GM23338 (cell line): Measurements from ENCODE around the gene PYY. TPM values are rescaled to one million over a fixed set of nuclear protein-coding genes. Genes with fewer than 3 reads are reported as not detected.

ENCODE experiments used
- ATAC-seq: fragments of 200-7000 bp; cut with Tn5 transposase; 3 replicates; pipeline ENCODE4 v1.9.1; 2020
- DNase-seq: peaks from one replicate; pipeline ENCODE4 v3.0.0-alpha.2; 2015; ENCODE audit warnings: low spot score
- H2AFZ ChIP-seq: fragments of 200-600 bp; sonication (generic); 2 replicates; pipeline ENCODE4 v1.8.0; 2016; ENCODE audit warnings: antibody characterized with exemption, mild to moderate bottlenecking, moderate library complexity
- H3F3A ChIP-seq: fragments of 200-600 bp; sonication (generic); replicated peaks from 2 replicates; pipeline ENCODE4 v1.8.0; 2017; ENCODE audit warnings: antibody characterized with exemption, mixed run types, low read depth
- H3K27ac ChIP-seq: fragments of 200-600 bp; sonication (generic); 2 replicates; pipeline ENCODE4 v1.6.1; 2016; ENCODE audit warnings: low read depth
- H3K27me3 ChIP-seq: fragments of 200-600 bp; sonication (generic); 2 replicates; pipeline ENCODE4 v1.8.0; 2016; ENCODE audit warnings: mild to moderate bottlenecking, mixed run types, moderate library complexity; ENCODE audit not compliant: insufficient read depth
- H3K36me3 ChIP-seq: fragments of 200-600 bp; sonication (generic); 2 replicates; pipeline ENCODE4 v1.8.0; 2016; ENCODE audit warnings: mild to moderate bottlenecking; ENCODE audit not compliant: insufficient read depth
- H3K4me1 ChIP-seq: fragments of 200-600 bp; sonication (generic); 2 replicates; pipeline ENCODE4 v1.8.0; 2016; ENCODE audit warnings: mild to moderate bottlenecking, moderate library complexity; ENCODE audit not compliant: insufficient read depth
- H3K4me2 ChIP-seq: fragments of 200-600 bp; sonication (generic); 2 replicates; pipeline ENCODE4 v1.7.1; 2017; ENCODE audit warnings: mixed run types
- H3K4me3 ChIP-seq: fragments of 200-600 bp; sonication (generic); 2 replicates; pipeline ENCODE4 v1.6.1; 2016; ENCODE audit warnings: mixed run types
- H3K79me2 ChIP-seq: fragments of 200-600 bp; sonication (generic); replicated peaks from 2 replicates; pipeline ENCODE4 v1.8.0; 2017; ENCODE audit warnings: mild to moderate bottlenecking; ENCODE audit not compliant: insufficient read depth
- H3K9me2 ChIP-seq: fragments of 200-600 bp; sonication (generic); 2 replicates; pipeline ENCODE4 v1.8.0; 2017; ENCODE audit not compliant: insufficient read depth
- H4K20me1 ChIP-seq: fragments of 200-600 bp; sonication (generic); replicated peaks from 2 replicates; pipeline ENCODE4 v1.8.0; 2017; ENCODE audit warnings: mild to moderate bottlenecking; ENCODE audit not compliant: insufficient read depth
- H3K27ac Mint-ChIP-seq: 2 replicates; pipeline ENCODE4 v1.8.0; 2020; ENCODE audit warnings: inconsistent platforms, mild to moderate bottlenecking, moderate library complexity, mixed read lengths
- H3K27me3 Mint-ChIP-seq: 3 replicates; pipeline ENCODE4 v1.8.0; 2022; ENCODE audit warnings: low read depth, mild to moderate bottlenecking, moderate library complexity, mixed read lengths, inconsistent platforms; ENCODE audit not compliant: insufficient read depth, poor library complexity
- H3K36me3 Mint-ChIP-seq: 3 replicates; pipeline ENCODE4 v1.8.0; 2021; ENCODE audit warnings: low read depth, mild to moderate bottlenecking, inconsistent platforms, moderate library complexity, mixed read lengths
- H3K4me1 Mint-ChIP-seq: 3 replicates; pipeline ENCODE4 v1.8.0; 2020; ENCODE audit warnings: mild to moderate bottlenecking, inconsistent platforms, mixed read lengths
- H3K4me3 Mint-ChIP-seq: 3 replicates; pipeline ENCODE4 v1.8.0; 2021; ENCODE audit warnings: moderate library complexity, mild to moderate bottlenecking, inconsistent platforms, mixed read lengths
- H3K9me3 Mint-ChIP-seq: 3 replicates; pipeline ENCODE4 v1.8.0; 2020; ENCODE audit warnings: moderate library complexity, mild to moderate bottlenecking, inconsistent platforms, mixed read lengths
- CREB1 ChIP-seq: fragments of 250-450 bp; sonication (Bioruptor Pico); IDR thresholded peaks from 2 replicates; pipeline ENCODE4 v1.5.0; 2020; ENCODE audit warnings: low read depth, mild to moderate bottlenecking, moderate library complexity
- EZH2 ChIP-seq: fragments of 200-600 bp; sonication (generic); IDR thresholded peaks from one replicate; pipeline ENCODE4 v1.8.0; 2017; ENCODE audit warnings: antibody characterized with exemption, mild to moderate bottlenecking, low read depth; ENCODE audit not compliant: unreplicated experiment
- EZH2phosphoT487 ChIP-seq: fragments of 200-600 bp; sonication (generic); IDR thresholded peaks from one replicate; pipeline ENCODE4 v1.8.1; 2018; ENCODE audit warnings: antibody characterized with exemption; ENCODE audit not compliant: unreplicated experiment
- JUNB ChIP-seq: IDR thresholded peaks from one replicate; pipeline ENCODE4 v1.6.1; 2016; ENCODE audit warnings: antibody characterized with exemption; ENCODE audit not compliant: unreplicated experiment
- NANOG ChIP-seq: IDR thresholded peaks from 2 replicates; pipeline ENCODE4 v1.6.1; 2016; ENCODE audit warnings: antibody characterized with exemption, borderline replicate concordance
- POLR2AphosphoS5 ChIP-seq: IDR thresholded peaks from 2 replicates; pipeline ENCODE4 v1.6.1; 2016; ENCODE audit warnings: antibody characterized with exemption, low read depth
- ZNF114 ChIP-seq: fragments of 250-450 bp; sonication (Bioruptor Pico); IDR thresholded peaks from 2 replicates; pipeline ENCODE4 v1.5.0; 2020; ENCODE audit warnings: mild to moderate bottlenecking, moderate library complexity
- ZNF331 ChIP-seq: fragments of 250-450 bp; sonication (Bioruptor Pico); IDR thresholded peaks from 2 replicates; pipeline ENCODE4 v1.5.0; 2020; ENCODE audit warnings: low read depth, mild to moderate bottlenecking, moderate library complexity
- polyA plus RNA-seq: library from polyadenylated mRNA; unstranded; fragments of >200 nt; fragmentation: Nextera tagmentation; extraction: Ambion mirVana; gene quantifications from 2 replicates; pipeline ENCODE4 v1.2.1, GENCODE V29; 2016
- total RNA-seq: library from RNA; depleted of rRNA; stranded (reverse); fragments of >200 nt; shearing (Covaris generic); gene quantifications from 2 replicates; pipeline ENCODE4 v1.2.3, GENCODE V29; 2014
- TF ChIP-seq, protein P1 (sequence below): IDR thresholded peaks from 2 replicates; pipeline ENCODE4 v1.6.1; 2016; ENCODE audit warnings: antibody characterized with exemption
- TF ChIP-seq, protein P2 (sequence below): IDR thresholded peaks from one replicate; pipeline ENCODE4 v1.6.1; 2018; ENCODE audit warnings: antibody characterized with exemption; ENCODE audit not compliant: unreplicated experiment
- TF ChIP-seq, protein P3 (sequence below): fragments of 250-450 bp; sonication (Bioruptor Pico); IDR thresholded peaks from 2 replicates; pipeline ENCODE4 v1.5.0; 2020; ENCODE audit warnings: mild to moderate bottlenecking, moderate library complexity

Gene PYY
- total and polyA plus RNA-seq, 2 experiments from 2014 or later, result 0.56 to 8.5 TPM

DNA sequence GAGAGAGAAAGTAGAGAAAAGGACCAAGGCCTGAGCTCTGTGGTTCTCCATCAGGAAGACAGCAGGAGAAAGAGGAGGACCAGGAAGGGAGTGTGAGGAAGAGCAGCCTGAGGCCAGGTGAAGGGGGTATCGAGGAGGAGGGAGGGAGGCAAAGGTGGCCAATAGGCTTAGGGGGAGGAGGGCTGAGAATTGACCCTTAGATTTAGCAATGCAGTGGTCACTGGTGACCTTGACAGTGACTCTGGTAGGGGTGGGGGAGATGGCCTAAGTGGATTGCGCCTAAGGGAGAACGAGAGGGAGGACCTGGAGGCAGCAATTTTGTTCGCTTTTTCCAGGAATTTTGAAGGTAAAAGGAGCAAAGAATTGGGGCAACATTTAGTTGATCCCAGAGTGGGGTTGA lies 45.3 kb upstream of the PYY start:
- H3K27ac Mint-ChIP-seq, result no peak overlapping the region
- H3F3A ChIP-seq, result no peaks in the 10 kb centered on the region
- no peak overlapping the region for H3K4me3 ChIP-seq
- H3K4me1 Mint-ChIP-seq, result peaks cover 3% of the 10 kb centered on the region
- H3K4me2 ChIP-seq, result no peak overlapping the region
- H3K27ac ChIP-seq, result no peak overlapping the region
- no peak for ATAC-seq
- no peaks in the 10 kb centered on the region for H3K36me3 Mint-ChIP-seq
- no peaks in the 10 kb centered on the region for H3K9me2 ChIP-seq
- H3K36me3 ChIP-seq, result no peaks in the 10 kb centered on the region
- DNase-seq, result no peak
- peaks cover 16% of the 10 kb centered on the region for H3K27me3 Mint-ChIP-seq
- H3K79me2 ChIP-seq, result no peaks in the 10 kb centered on the region
- H4K20me1 ChIP-seq, result no peaks in the 10 kb centered on the region
- no peak overlapping the region for H3K4me3 Mint-ChIP-seq
- peaks cover 22% of the 10 kb centered on the region for H3K27me3 ChIP-seq
- TF ChIP-seq EZH2phosphoT487, result no peak
- no peak for TF ChIP-seq EZH2
- no peak for TF ChIP-seq CREB1
- TF ChIP-seq NANOG, result no peak
- TF ChIP-seq, protein P1, sequence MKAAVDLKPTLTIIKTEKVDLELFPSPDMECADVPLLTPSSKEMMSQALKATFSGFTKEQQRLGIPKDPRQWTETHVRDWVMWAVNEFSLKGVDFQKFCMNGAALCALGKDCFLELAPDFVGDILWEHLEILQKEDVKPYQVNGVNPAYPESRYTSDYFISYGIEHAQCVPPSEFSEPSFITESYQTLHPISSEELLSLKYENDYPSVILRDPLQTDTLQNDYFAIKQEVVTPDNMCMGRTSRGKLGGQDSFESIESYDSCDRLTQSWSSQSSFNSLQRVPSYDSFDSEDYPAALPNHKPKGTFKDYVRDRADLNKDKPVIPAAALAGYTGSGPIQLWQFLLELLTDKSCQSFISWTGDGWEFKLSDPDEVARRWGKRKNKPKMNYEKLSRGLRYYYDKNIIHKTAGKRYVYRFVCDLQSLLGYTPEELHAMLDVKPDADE, result no peak
- no peak for TF ChIP-seq ZNF114 (CRISPR knock-in tag)
- H3K4me1 ChIP-seq, result peaks cover 3% of the 10 kb centered on the region
- H2AFZ ChIP-seq, result no peak overlapping the region
- H3K9me3 Mint-ChIP-seq, result no peaks in the 10 kb centered on the region

DNA sequence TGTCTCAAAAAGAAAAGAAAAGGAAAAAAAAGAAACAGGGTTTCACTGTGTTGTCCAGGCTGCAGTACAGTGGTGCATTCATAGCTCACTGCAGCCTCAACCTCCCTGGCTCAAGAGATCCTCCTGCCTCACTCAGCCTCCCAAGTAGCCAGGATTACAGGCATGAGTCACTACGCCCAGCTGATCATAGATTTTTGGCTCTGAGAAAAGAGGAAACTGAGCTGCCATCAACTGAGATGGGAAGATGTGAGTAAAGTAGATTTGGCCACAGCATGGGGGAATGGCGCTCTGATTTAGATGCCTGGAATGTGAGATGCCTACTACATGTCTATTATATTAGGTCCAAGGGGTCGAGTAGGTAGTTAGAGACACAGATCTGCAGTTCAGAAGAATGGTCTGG lies 44.8 kb upstream of the PYY start:
- Histone ChIP-seq H3K27me3 (peaks cover 20% of the 10 kb centered on the region), H3K36me3 (no peaks in the 10 kb centered on the region), H3K27ac (no peak overlapping the region), H3K4me3 (no peak overlapping the region), H3K4me2 (no peak overlapping the region), H3F3A (no peaks in the 10 kb centered on the region), H2AFZ (no peak overlapping the region), H3K4me1 (no peaks in the 10 kb centered on the region), H3K79me2 (no peaks in the 10 kb centered on the region), H3K9me2 (no peaks in the 10 kb centered on the region), H4K20me1 (no peaks in the 10 kb centered on the region)
- Mint-ChIP-seq H3K27me3 (peaks cover 15% of the 10 kb centered on the region), H3K4me1 (peaks cover 3% of the 10 kb centered on the region), H3K4me3 (no peak overlapping the region), H3K36me3 (no peaks in the 10 kb centered on the region), H3K27ac (no peak overlapping the region), H3K9me3 (no peaks in the 10 kb centered on the region)
- ATAC-seq (no peak), DNase-seq (no peak)
- TF ChIP-seq JUNB (no peak), POLR2AphosphoS5 (no peak), ZNF114 (CRISPR knock-in tag) (no peak), NANOG (no peak), ZNF331 (no peak), EZH2phosphoT487 (no peak)
- TF ChIP-seq, protein P1, result no peak
- TF ChIP-seq, protein P2, sequence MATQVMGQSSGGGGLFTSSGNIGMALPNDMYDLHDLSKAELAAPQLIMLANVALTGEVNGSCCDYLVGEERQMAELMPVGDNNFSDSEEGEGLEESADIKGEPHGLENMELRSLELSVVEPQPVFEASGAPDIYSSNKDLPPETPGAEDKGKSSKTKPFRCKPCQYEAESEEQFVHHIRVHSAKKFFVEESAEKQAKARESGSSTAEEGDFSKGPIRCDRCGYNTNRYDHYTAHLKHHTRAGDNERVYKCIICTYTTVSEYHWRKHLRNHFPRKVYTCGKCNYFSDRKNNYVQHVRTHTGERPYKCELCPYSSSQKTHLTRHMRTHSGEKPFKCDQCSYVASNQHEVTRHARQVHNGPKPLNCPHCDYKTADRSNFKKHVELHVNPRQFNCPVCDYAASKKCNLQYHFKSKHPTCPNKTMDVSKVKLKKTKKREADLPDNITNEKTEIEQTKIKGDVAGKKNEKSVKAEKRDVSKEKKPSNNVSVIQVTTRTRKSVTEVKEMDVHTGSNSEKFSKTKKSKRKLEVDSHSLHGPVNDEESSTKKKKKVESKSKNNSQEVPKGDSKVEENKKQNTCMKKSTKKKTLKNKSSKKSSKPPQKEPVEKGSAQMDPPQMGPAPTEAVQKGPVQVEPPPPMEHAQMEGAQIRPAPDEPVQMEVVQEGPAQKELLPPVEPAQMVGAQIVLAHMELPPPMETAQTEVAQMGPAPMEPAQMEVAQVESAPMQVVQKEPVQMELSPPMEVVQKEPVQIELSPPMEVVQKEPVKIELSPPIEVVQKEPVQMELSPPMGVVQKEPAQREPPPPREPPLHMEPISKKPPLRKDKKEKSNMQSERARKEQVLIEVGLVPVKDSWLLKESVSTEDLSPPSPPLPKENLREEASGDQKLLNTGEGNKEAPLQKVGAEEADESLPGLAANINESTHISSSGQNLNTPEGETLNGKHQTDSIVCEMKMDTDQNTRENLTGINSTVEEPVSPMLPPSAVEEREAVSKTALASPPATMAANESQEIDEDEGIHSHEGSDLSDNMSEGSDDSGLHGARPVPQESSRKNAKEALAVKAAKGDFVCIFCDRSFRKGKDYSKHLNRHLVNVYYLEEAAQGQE, result no peak
- TF ChIP-seq, protein P3, sequence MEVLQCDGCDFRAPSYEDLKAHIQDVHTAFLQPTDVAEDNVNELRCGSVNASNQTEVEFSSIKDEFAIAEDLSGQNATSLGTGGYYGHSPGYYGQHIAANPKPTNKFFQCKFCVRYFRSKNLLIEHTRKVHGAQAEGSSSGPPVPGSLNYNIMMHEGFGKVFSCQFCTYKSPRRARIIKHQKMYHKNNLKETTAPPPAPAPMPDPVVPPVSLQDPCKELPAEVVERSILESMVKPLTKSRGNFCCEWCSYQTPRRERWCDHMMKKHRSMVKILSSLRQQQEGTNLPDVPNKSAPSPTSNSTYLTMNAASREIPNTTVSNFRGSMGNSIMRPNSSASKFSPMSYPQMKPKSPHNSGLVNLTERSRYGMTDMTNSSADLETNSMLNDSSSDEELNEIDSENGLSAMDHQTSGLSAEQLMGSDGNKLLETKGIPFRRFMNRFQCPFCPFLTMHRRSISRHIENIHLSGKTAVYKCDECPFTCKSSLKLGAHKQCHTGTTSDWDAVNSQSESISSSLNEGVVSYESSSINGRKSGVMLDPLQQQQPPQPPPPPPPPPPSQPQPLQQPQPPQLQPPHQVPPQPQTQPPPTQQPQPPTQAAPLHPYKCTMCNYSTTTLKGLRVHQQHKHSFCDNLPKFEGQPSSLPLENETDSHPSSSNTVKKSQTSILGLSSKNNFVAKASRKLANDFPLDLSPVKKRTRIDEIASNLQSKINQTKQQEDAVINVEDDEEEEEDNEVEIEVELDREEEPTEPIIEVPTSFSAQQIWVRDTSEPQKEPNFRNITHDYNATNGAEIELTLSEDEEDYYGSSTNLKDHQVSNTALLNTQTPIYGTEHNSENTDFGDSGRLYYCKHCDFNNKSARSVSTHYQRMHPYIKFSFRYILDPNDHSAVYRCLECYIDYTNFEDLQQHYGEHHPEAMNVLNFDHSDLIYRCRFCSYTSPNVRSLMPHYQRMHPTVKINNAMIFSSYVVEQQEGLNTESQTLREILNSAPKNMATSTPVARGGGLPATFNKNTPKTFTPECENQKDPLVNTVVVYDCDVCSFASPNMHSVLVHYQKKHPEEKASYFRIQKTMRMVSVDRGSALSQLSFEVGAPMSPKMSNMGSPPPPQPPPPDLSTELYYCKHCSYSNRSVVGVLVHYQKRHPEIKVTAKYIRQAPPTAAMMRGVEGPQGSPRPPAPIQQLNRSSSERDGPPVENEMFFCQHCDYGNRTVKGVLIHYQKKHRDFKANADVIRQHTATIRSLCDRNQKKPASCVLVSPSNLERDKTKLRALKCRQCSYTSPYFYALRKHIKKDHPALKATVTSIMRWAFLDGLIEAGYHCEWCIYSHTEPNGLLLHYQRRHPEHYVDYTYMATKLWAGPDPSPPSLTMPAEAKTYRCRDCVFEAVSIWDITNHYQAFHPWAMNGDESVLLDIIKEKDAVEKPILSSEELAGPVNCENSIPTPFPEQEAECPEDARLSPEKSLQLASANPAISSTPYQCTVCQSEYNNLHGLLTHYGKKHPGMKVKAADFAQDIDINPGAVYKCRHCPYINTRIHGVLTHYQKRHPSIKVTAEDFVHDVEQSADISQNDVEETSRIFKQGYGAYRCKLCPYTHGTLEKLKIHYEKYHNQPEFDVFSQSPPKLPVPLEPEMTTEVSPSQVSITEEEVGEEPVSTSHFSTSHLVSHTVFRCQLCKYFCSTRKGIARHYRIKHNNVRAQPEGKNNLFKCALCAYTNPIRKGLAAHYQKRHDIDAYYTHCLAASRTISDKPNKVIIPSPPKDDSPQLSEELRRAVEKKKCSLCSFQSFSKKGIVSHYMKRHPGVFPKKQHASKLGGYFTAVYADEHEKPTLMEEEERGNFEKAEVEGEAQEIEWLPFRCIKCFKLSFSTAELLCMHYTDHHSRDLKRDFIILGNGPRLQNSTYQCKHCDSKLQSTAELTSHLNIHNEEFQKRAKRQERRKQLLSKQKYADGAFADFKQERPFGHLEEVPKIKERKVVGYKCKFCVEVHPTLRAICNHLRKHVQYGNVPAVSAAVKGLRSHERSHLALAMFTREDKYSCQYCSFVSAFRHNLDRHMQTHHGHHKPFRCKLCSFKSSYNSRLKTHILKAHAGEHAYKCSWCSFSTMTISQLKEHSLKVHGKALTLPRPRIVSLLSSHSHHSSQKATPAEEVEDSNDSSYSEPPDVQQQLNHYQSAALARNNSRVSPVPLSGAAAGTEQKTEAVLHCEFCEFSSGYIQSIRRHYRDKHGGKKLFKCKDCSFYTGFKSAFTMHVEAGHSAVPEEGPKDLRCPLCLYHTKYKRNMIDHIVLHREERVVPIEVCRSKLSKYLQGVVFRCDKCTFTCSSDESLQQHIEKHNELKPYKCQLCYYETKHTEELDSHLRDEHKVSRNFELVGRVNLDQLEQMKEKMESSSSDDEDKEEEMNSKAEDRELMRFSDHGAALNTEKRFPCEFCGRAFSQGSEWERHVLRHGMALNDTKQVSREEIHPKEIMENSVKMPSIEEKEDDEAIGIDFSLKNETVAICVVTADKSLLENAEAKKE (CRISPR knock-in tag), result no peak
